RCC 7860 (cell line): ENCODE data around the gene ZNF532.

Experiments used
- DNase-seq: peaks from one replicate; pipeline ENCODE4 v3.0.0-alpha.2; 2015; ENCODE audit warnings: low spot score
- FAIRE-seq: peaks from 2 replicates; lab custom pipeline; 2012; peaks lifted over from hg19 to GRCh38; lab: Jason Lieb, UNC

The ZNF532 gene

GRCh38 chr18:59026364-59026763 is 161.7 kb downstream of the ZNF532 start:
- FAIRE-seq (no peak), DNase-seq (no peak)

GRCh38 chr18:59026831-59027410 is 162.2 kb downstream of the ZNF532 start:
- no peak for FAIRE-seq
- DNase-seq, result no peak

- no peak for FAIRE-seq
- DNase-seq, result no peak
These were observed 165.2 kb downstream of the ZNF532 start for GRCh38 chr18:59029663-59030429.

GRCh38 chr18:59032308-59032707 is 167.6 kb downstream of the ZNF532 start:
- no peak for FAIRE-seq
- no peak for DNase-seq

GRCh38 chr18:59033359-59033758 is 168.7 kb downstream of the ZNF532 start:
- FAIRE-seq, result no peak
- no peak for DNase-seq

GRCh38 chr18:59033974-59034373 is 169.3 kb downstream of the ZNF532 start:
- FAIRE-seq (no peak), DNase-seq (no peak)

GRCh38 chr18:59035591-59035990 is 170.9 kb downstream of the ZNF532 start:
- no peak for DNase-seq
- FAIRE-seq, result no peak
